Measurements from ENCODE around the gene PLA2G4B.

PLA2G4B gene

GRCh38 chr15:41839781-41840491 lies 1.3 kb downstream of the PLA2G4B start:
- Histone ChIP-seq H3K36me3 (ENCODE audit: insufficient read depth, low read length) (peaks cover 31% of the 10 kb centered on the region), H2AFZ (ENCODE audit: low read depth, low read length) (no peak overlapping the region), H3K9me3 (ENCODE audit: low read length) (no peaks in the 10 kb centered on the region), H3K4me3 (ENCODE audit: low read length) (no peak overlapping the region), H3K27me3 (ENCODE audit: insufficient read depth, low read length) (no peaks in the 10 kb centered on the region), H3K4me1 (ENCODE audit: insufficient read depth, low read length) (no peaks in the 10 kb centered on the region)

- H2AFZ ChIP-seq (ENCODE audit: low read depth, low read length), result no peak overlapping the region
- peaks cover 25% of the 10 kb centered on the region for H3K36me3 ChIP-seq (ENCODE audit: insufficient read depth, low read length)
- no peaks in the 10 kb centered on the region for H3K9me3 ChIP-seq (ENCODE audit: low read length)
- no peaks in the 10 kb centered on the region for H3K4me1 ChIP-seq (ENCODE audit: insufficient read depth, low read length)
- no peak overlapping the region for H3K4me3 ChIP-seq (ENCODE audit: low read length)
- H3K27me3 ChIP-seq (ENCODE audit: insufficient read depth, low read length), result no peaks in the 10 kb centered on the region
Observed at GRCh38 chr15:41840673-41841072, 2.0 kb downstream of the PLA2G4B start.

- peaks cover 27% of the 10 kb centered on the region for H3K36me3 ChIP-seq (ENCODE audit: insufficient read depth, low read length)
- no peak overlapping the region for H3K4me3 ChIP-seq (ENCODE audit: low read length)
- H3K27me3 ChIP-seq (ENCODE audit: insufficient read depth, low read length), result no peaks in the 10 kb centered on the region
- H3K4me1 ChIP-seq (ENCODE audit: insufficient read depth, low read length), result no peaks in the 10 kb centered on the region
- H3K9me3 ChIP-seq (ENCODE audit: low read length), result no peaks in the 10 kb centered on the region
- no peak overlapping the region for H2AFZ ChIP-seq (ENCODE audit: low read depth, low read length)
Observed at GRCh38 chr15:41841131-41841530, 2.5 kb downstream of the PLA2G4B start.

GRCh38 chr15:41842229-41842628 lies 3.6 kb downstream of the PLA2G4B start:
- no peaks in the 10 kb centered on the region for H3K4me1 ChIP-seq (ENCODE audit: insufficient read depth, low read length)
- H2AFZ ChIP-seq (ENCODE audit: low read depth, low read length), result no peak overlapping the region
- no peak overlapping the region for H3K4me3 ChIP-seq (ENCODE audit: low read length)
- H3K27me3 ChIP-seq (ENCODE audit: insufficient read depth, low read length), result no peaks in the 10 kb centered on the region
- peaks cover 30% of the 10 kb centered on the region for H3K36me3 ChIP-seq (ENCODE audit: insufficient read depth, low read length)
- no peaks in the 10 kb centered on the region for H3K9me3 ChIP-seq (ENCODE audit: low read length)

- H3K27me3 ChIP-seq (ENCODE audit: insufficient read depth, low read length), result no peaks in the 10 kb centered on the region
- H3K4me1 ChIP-seq (ENCODE audit: insufficient read depth, low read length), result no peaks in the 10 kb centered on the region
- H3K36me3 ChIP-seq (ENCODE audit: insufficient read depth, low read length), result peaks cover 39% of the 10 kb centered on the region
- H3K4me3 ChIP-seq (ENCODE audit: low read length), result no peak overlapping the region
- no peak overlapping the region for H2AFZ ChIP-seq (ENCODE audit: low read depth, low read length)
- H3K9me3 ChIP-seq (ENCODE audit: low read length), result no peaks in the 10 kb centered on the region
Observed at GRCh38 chr15:41843571-41843970, 4.9 kb downstream of the PLA2G4B start.

- peaks cover 42% of the 10 kb centered on the region for H3K36me3 ChIP-seq (ENCODE audit: insufficient read depth, low read length)
- no peaks in the 10 kb centered on the region for H3K9me3 ChIP-seq (ENCODE audit: low read length)
- no peak overlapping the region for H3K4me3 ChIP-seq (ENCODE audit: low read length)
- no peaks in the 10 kb centered on the region for H3K27me3 ChIP-seq (ENCODE audit: insufficient read depth, low read length)
- no peaks in the 10 kb centered on the region for H3K4me1 ChIP-seq (ENCODE audit: insufficient read depth, low read length)
- no peak overlapping the region for H2AFZ ChIP-seq (ENCODE audit: low read depth, low read length)
Observed at GRCh38 chr15:41844814-41845213, 6.2 kb downstream of the PLA2G4B start.

- H3K27me3 ChIP-seq (ENCODE audit: insufficient read depth, low read length), result no peaks in the 10 kb centered on the region
- peaks cover 35% of the 10 kb centered on the region for H3K36me3 ChIP-seq (ENCODE audit: insufficient read depth, low read length)
- H3K4me1 ChIP-seq (ENCODE audit: insufficient read depth, low read length), result no peaks in the 10 kb centered on the region
- H3K4me3 ChIP-seq (ENCODE audit: low read length), result no peak overlapping the region
- H2AFZ ChIP-seq (ENCODE audit: low read depth, low read length), result no peak overlapping the region
- no peaks in the 10 kb centered on the region for H3K9me3 ChIP-seq (ENCODE audit: low read length)
Observed at GRCh38 chr15:41847206-41847605, 8.6 kb downstream of the PLA2G4B start.

- H3K27me3 ChIP-seq (ENCODE audit: insufficient read depth, low read length), result no peaks in the 10 kb centered on the region
- no peaks in the 10 kb centered on the region for H3K4me1 ChIP-seq (ENCODE audit: insufficient read depth, low read length)
- H3K36me3 ChIP-seq (ENCODE audit: insufficient read depth, low read length), result peaks cover 34% of the 10 kb centered on the region
- H3K4me3 ChIP-seq (ENCODE audit: low read length), result no peak overlapping the region
- H3K9me3 ChIP-seq (ENCODE audit: low read length), result no peaks in the 10 kb centered on the region
- no peak overlapping the region for H2AFZ ChIP-seq (ENCODE audit: low read depth, low read length)
Observed at GRCh38 chr15:41847981-41848380, 9.3 kb downstream of the PLA2G4B start.

GRCh38 chr15:41848631-41849030 lies 10.0 kb downstream of the PLA2G4B start:
- Histone ChIP-seq H3K27me3 (ENCODE audit: insufficient read depth, low read length) (no peaks in the 10 kb centered on the region), H3K36me3 (ENCODE audit: insufficient read depth, low read length) (peaks cover 29% of the 10 kb centered on the region), H3K4me3 (ENCODE audit: low read length) (no peak overlapping the region), H3K9me3 (ENCODE audit: low read length) (no peaks in the 10 kb centered on the region), H2AFZ (ENCODE audit: low read depth, low read length) (no peak overlapping the region), H3K4me1 (ENCODE audit: insufficient read depth, low read length) (no peaks in the 10 kb centered on the region)

GRCh38 chr15:41849204-41849603 lies 10.6 kb downstream of the PLA2G4B start:
- no peak overlapping the region for H3K4me3 ChIP-seq (ENCODE audit: low read length)
- H2AFZ ChIP-seq (ENCODE audit: low read depth, low read length), result no peak overlapping the region
- H3K4me1 ChIP-seq (ENCODE audit: insufficient read depth, low read length), result no peaks in the 10 kb centered on the region
- H3K27me3 ChIP-seq (ENCODE audit: insufficient read depth, low read length), result no peaks in the 10 kb centered on the region
- H3K36me3 ChIP-seq (ENCODE audit: insufficient read depth, low read length), result peaks cover 29% of the 10 kb centered on the region
- no peaks in the 10 kb centered on the region for H3K9me3 ChIP-seq (ENCODE audit: low read length)

- no peaks in the 10 kb centered on the region for H3K4me1 ChIP-seq (ENCODE audit: insufficient read depth, low read length)
- H2AFZ ChIP-seq (ENCODE audit: low read depth, low read length), result no peak overlapping the region
- H3K36me3 ChIP-seq (ENCODE audit: insufficient read depth, low read length), result peaks cover 29% of the 10 kb centered on the region
- no peak overlapping the region for H3K4me3 ChIP-seq (ENCODE audit: low read length)
- no peaks in the 10 kb centered on the region for H3K9me3 ChIP-seq (ENCODE audit: low read length)
- no peaks in the 10 kb centered on the region for H3K27me3 ChIP-seq (ENCODE audit: insufficient read depth, low read length)
Observed at GRCh38 chr15:41849861-41850260, 11.2 kb downstream of the PLA2G4B start.

GRCh38 chr15:41850482-41851166 lies 12.0 kb downstream of the PLA2G4B start:
- no peak overlapping the region for H2AFZ ChIP-seq (ENCODE audit: low read depth, low read length)
- no peak overlapping the region for H3K4me3 ChIP-seq (ENCODE audit: low read length)
- H3K4me1 ChIP-seq (ENCODE audit: insufficient read depth, low read length), result peaks cover 7% of the 10 kb centered on the region
- H3K9me3 ChIP-seq (ENCODE audit: low read length), result no peaks in the 10 kb centered on the region
- H3K27me3 ChIP-seq (ENCODE audit: insufficient read depth, low read length), result no peaks in the 10 kb centered on the region
- H3K36me3 ChIP-seq (ENCODE audit: insufficient read depth, low read length), result peaks cover 29% of the 10 kb centered on the region

- Histone ChIP-seq H3K9me3 (ENCODE audit: low read length) (no peaks in the 10 kb centered on the region), H3K36me3 (ENCODE audit: insufficient read depth, low read length) (peaks cover 26% of the 10 kb centered on the region), H3K4me3 (ENCODE audit: low read length) (no peak overlapping the region), H3K4me1 (ENCODE audit: insufficient read depth, low read length) (peaks cover 7% of the 10 kb centered on the region), H2AFZ (ENCODE audit: low read depth, low read length) (no peak overlapping the region), H3K27me3 (ENCODE audit: insufficient read depth, low read length) (no peaks in the 10 kb centered on the region)
Observed at GRCh38 chr15:41851167-41851523, 12.5 kb downstream of the PLA2G4B start.

Measured in neuron (in vitro differentiated cells).